Activated CD8-positive, alpha-beta memory T cell treated with anti-CD3 and anti-CD28 coated beads, Interleukin-2, amount 50 U/mL, for 1 hour (primary cell): ENCODE measurements around the gene TMEM94.

Experiments used
- DNase-seq: peaks from one replicate; pipeline ENCODE4 v3.0.0-alpha.2; 2020; ENCODE audit errors: extremely low read depth

Gene TMEM94

GRCh38 chr17:75498039-75498725 is 41.7 kb downstream of the TMEM94 start:
- no peak for DNase-seq

DNA sequence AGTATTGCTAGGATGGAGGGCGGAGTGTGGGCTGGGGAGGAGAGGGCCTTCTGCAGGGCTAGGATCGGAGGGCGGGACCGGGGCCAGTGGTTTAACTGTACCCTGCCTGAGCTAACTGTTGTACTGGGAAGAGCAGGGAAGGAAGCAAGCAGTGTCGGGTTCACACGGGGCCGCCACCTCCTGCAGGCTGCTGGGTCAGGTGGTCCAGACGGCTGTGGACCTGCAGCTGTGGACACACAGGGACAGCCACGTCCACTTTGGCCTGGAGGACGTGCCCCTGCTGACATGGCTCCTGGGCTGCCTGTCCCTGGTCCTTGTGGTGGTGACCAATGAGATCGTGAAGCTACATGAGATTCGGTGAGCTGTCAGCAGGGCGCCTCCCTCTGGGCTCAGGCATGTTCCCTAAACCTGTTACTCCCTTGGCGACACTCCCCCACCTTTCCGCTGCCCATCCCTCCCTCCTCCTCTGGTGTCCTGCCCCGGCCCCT is 42.3 kb downstream of the TMEM94 start:
- no peak for DNase-seq

- no peak for DNase-seq
Observed at GRCh38 chr17:75499313-75500022, 43.0 kb downstream of the TMEM94 start.

GRCh38 chr17:75500419-75501216 is 44.2 kb downstream of the TMEM94 start:
- DNase-seq = no peak

DNA sequence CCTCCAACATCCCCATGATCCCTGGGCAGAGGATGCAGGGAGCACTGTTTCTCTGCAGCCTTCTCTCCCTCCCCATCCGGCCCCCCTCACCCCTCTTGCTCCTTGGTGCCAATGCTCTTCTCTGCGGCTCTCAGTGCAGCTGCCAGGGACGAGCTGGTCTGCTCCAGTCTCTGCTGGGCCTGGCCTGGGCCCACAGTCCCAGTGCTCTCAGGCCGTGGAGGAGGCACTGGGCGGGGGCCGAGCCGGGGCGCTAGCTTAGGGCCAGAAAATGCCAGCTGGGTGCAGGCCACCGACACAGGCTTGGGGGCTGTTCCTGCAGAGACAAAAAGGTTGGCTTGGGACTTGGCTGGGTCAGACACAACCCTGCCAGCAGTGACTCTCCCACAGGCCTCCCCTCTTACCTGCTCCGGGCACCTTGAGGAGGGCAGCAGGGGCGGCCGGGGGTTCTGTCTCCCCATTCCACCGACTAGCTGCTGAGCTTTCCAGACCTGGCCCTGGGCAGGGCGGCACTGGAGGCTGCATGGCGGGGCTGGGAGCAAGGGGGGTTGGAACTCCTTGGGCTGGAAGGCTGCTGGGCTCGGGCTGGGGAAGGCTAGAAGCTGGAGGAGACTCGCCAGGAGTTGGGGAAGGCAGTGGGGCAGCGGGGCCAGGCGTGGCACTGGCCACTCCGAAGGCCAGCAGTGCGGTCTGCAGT is 45.1 kb downstream of the TMEM94 start:
- DNase-seq = no peak

- DNase-seq = no peak
Observed at GRCh38 chr17:75502072-75502720, 45.8 kb downstream of the TMEM94 start.

GRCh38 chr17:75502721-75503329 is 46.4 kb downstream of the TMEM94 start:
- DNase-seq = no peak

GRCh38 chr17:75503337-75503950 is 47.0 kb downstream of the TMEM94 start:
- no peak for DNase-seq

- no peak for DNase-seq
Observed at GRCh38 chr17:75503976-75504346, 47.5 kb downstream of the TMEM94 start.

DNA sequence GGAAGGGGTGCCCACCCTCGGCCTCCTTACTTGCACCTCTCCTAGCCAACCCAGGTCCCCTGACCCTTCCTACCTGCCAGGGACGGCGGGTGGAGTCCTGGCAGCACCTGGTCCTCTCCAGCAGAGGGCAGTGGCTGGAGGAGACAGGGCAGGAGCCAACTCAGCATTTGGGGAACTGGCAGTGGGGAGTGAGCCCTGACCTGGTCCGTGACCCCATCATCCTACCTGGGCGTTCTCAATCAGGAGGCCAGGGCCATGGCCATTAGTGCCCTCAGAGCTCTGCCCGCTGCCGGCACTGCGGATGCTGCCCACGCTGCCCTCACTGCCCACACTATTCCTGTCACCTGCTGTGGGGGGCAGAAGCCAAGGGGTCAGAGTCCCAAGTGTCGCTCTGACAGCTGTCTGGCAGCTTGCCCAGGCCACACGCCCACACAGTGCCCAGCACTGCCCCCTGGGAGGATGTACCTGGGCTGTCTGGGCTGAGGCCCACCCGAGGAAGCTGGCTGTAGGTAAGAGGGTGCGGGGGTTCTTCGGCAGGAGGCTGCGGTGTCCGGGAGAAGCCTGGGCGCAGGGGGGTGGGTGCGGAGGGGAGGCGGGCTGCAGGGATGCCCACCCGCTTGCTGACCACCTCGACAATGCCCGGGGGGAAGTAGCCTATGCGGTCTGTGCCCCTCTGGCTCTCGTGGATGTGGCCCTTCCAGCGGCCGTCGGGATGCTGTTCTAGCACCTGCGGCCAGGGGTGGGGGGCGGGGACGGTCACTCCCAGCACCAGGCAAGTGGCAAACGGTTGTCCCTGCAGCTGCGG is 48.1 kb downstream of the TMEM94 start:
- no peak for DNase-seq

GRCh38 chr17:75505152-75505409 is 48.6 kb downstream of the TMEM94 start:
- DNase-seq = no peak

GRCh38 chr17:75505640-75506039 is 49.2 kb downstream of the TMEM94 start:
- no peak for DNase-seq

GRCh38 chr17:75506134-75506533 is 49.7 kb downstream of the TMEM94 start:
- DNase-seq = no peak

DNA sequence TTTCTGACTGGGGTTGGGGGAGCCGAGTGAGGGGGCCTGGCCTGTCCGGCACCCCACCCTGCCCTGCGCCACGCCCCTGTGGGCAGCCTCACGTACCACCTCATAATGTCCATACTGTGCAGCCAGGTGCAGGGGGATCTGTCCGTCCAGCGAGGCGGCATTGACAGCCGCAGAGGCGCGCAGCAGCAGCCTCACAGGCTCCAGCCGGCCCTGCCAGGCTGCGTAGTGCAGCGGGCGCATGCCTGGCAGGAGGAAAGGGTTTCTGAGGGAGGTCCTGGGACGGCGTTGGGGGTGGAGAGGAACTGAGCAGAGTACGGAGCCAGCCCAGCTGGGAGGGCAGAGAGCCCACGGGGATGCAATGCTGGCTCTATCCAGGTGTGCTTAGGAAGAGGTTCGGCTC is 50.5 kb downstream of the TMEM94 start:
- no peak for DNase-seq

- no peak for DNase-seq
Observed at GRCh38 chr17:75507733-75508719, 51.6 kb downstream of the TMEM94 start.

GRCh38 chr17:75508931-75509361 is 52.5 kb downstream of the TMEM94 start:
- DNase-seq = no peak

DNA sequence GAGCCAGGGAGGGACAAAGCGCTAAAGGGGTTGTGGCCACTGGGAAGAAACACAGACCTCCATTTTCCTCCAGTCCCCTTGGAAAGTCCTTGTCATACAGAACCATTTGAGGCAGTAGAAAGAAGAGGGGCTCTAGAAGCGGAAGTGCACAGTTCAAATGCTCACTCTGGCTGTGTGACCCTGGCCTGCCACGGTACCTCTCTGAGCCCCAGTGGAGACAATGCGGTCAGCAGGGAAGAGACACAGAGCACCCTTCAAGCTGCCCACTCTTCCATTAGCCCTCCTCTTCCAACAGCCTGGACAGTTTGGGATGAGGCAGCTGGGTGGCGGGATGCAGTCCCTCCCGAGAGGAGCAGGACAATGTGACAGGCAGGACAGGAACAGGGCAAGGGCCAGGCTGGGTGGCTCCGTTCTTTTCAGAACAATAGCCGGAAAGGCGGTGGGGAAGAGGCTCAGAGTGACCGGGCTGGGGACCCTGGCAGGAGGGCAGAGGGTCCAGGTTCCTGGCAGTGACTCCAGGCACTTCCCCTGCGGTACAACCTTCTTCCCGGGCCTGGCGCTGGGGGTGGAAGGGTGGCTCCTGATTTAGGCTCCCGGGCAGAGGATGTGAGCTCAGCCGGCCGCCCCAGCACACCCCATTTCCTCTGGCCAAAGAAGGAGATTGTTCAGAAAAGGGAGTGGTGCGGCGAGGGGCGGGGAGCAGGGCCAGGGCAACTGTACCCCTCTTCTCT is 53.3 kb downstream of the TMEM94 start:
- no peak for DNase-seq

- no peak for DNase-seq
Observed at GRCh38 chr17:75511270-75511609, 54.8 kb downstream of the TMEM94 start.
